K562 (cell line): Measurements from ENCODE around the gene LRRC8E. TPM values are rescaled to one million over a fixed set of nuclear protein-coding genes. Genes with fewer than 3 reads are reported as not detected.

ENCODE experiments used
- ATF7 ChIP-seq: fragments of 450-650 bp; IDR thresholded peaks from 2 replicates; pipeline ENCODE4 v1.7.1; 2014; ENCODE audit warnings: mild to moderate bottlenecking, moderate library complexity
- BHLHE40 ChIP-seq: IDR thresholded peaks from 2 replicates; pipeline ENCODE4 v1.6.1; 2011; ENCODE audit warnings: low read length, improper control_type of control experiment
- CBFA2T2 ChIP-seq: fragments of 450-650 bp; conservative IDR thresholded peaks from 2 replicates; pipeline ENCODE4 v1.6.1; 2017; ENCODE audit warnings: mild to moderate bottlenecking
- CBFB ChIP-seq: sonication (generic); formaldehyde crosslinking; IDR thresholded peaks from 2 replicates; pipeline ENCODE4 v1.4.0; 2020; ENCODE audit warnings: mild to moderate bottlenecking, missing genetic modification reagents
- CTBP1 ChIP-seq: fragments of 450-650 bp; IDR thresholded peaks from 2 replicates; pipeline ENCODE4 v1.6.1; 2016; ENCODE audit warnings: borderline replicate concordance
- GATA2 ChIP-seq: sonication (generic); formaldehyde crosslinking; IDR thresholded peaks from 2 replicates; pipeline ENCODE4 v1.4.0; 2020; ENCODE audit warnings: mild to moderate bottlenecking, missing genetic modification reagents
- HDAC1 ChIP-seq, 2 experiments: fragments of 450-650 bp; IDR thresholded peaks; 2 replicates each; pipeline ENCODE4 v1.6.1; 2016 to 2017; ENCODE audit warnings: inconsistent platforms in 1 of 2, mild to moderate bottlenecking in 1 of 2, moderate library complexity in 1 of 2
- HLTF ChIP-seq: fragments of 450-650 bp; IDR thresholded peaks from 2 replicates; pipeline ENCODE4 v1.6.1; 2016
- JUN ChIP-seq, 2 experiments: sonication (generic) in 1 of 2; formaldehyde crosslinking in 1 of 2; IDR thresholded peaks; 2 replicates each; pipeline versions ENCODE4 v1.6.1 to v1.8.0; 2012 to 2022; ENCODE audit warnings: borderline replicate concordance in 2 of 2, mild to moderate bottlenecking in 2 of 2, improper control_type of control experiment in 1 of 2, low read depth in 1 of 2, low read length in 1 of 2, missing genetic modification reagents in 1 of 2
- L3MBTL2 ChIP-seq: fragments of 450-650 bp; IDR thresholded peaks from 2 replicates; pipeline ENCODE4 v1.6.1; 2016; ENCODE audit warnings: mild to moderate bottlenecking, moderate library complexity
- MEF2D ChIP-seq: conservative IDR thresholded peaks from 2 replicates; pipeline ENCODE4 v1.6.1; 2016; ENCODE audit warnings: low read depth, missing genetic modification characterization, missing compliant biosample characterization
- MYBL2 ChIP-seq, 2 experiments: fragments of 450-650 bp in 1 of 2; sonication (generic) in 1 of 2; formaldehyde crosslinking in 1 of 2; IDR thresholded peaks; 2 replicates each; pipeline versions ENCODE4 v1.6.1 to v1.8.1; 2017 to 2022; ENCODE audit warnings: borderline replicate concordance in 1 of 2, inconsistent platforms in 1 of 2, low read depth in 1 of 2, mild to moderate bottlenecking in 1 of 2, missing genetic modification reagents in 1 of 2, moderate library complexity in 1 of 2
- NR2C1 ChIP-seq, 2 experiments: fragments of 450-650 bp; IDR thresholded peaks; 2 replicates each; pipeline ENCODE4 v1.6.1; 2017; ENCODE audit warnings: mild to moderate bottlenecking in 2 of 2, antibody characterized with exemption in 1 of 2, inconsistent platforms in 1 of 2, missing compliant biosample characterization in 1 of 2, missing genetic modification characterization in 1 of 2
- RBM39 ChIP-seq: fragments of 200-400 bp; formaldehyde crosslinking; optimal IDR thresholded peaks from 2 replicates; pipeline ENCODE3; 2018; ENCODE audit warnings: low read depth, low read length
- ZNF165 ChIP-seq: fragments of 250-450 bp; sonication (Bioruptor Pico); IDR thresholded peaks from 2 replicates; pipeline ENCODE4 v1.4.0; 2020; ENCODE audit warnings: borderline replicate concordance
- polyA plus RNA-seq, 8 experiments: library from polyadenylated mRNA; depleted of rRNA in 4 of 8; stranded (reverse) in 5 of 8; unstranded in 3 of 8; fragments of >200 nt; fragmentation: Nextera tagmentation in 2 of 8; fragmentation: Illumina TruSeq in 1 of 8; extraction: Ambion mirVana in 2 of 8; extraction: Trizol in 1 of 8; gene quantifications; 2 replicates each; pipeline versions ENCODE4 v1.2.1 to v1.2.3, GENCODE V29; 2011 to 2014; ENCODE audit warnings: inconsistent platforms in 1 of 8, missing spikeins in 1 of 8
- total RNA-seq, 7 experiments: library from RNA; depleted of rRNA in 6 of 7; stranded (reverse); fragments of >200 nt in 6 of 7; fragmentation: Illumina TruSeq in 2 of 7; extraction: Trizol in 2 of 7; gene quantifications; 2 replicates each; pipeline versions ENCODE4 v1.2.1 to v1.2.3, GENCODE V29; 2011 to 2021; ENCODE audit warnings: low replicate concordance in 1 of 7
- TF ChIP-seq, protein P1 (sequence below): fragments of 450-650 bp; IDR thresholded peaks from 2 replicates; pipeline ENCODE4 v1.6.1; 2016; ENCODE audit warnings: antibody characterized with exemption
- TF ChIP-seq, protein P2 (sequence below): sonication (generic); formaldehyde crosslinking; IDR thresholded peaks from 2 replicates; pipeline ENCODE4 v1.9.0; 2022; ENCODE audit warnings: mild to moderate bottlenecking, missing genetic modification reagents
- TF ChIP-seq, protein P3 (sequence below): fragments of 450-650 bp; IDR thresholded peaks from 2 replicates; pipeline ENCODE4 v1.6.1; 2016; ENCODE audit warnings: low read depth, mild to moderate bottlenecking, moderate library complexity
- TF ChIP-seq, protein P4 (sequence below): fragments of 250-450 bp; sonication (Bioruptor Pico); IDR thresholded peaks from 2 replicates; pipeline ENCODE4 v1.5.0; 2021; ENCODE audit warnings: mild to moderate bottlenecking, moderate library complexity
- TF ChIP-seq, protein P5 (sequence below): sonication (generic); formaldehyde crosslinking; IDR thresholded peaks from 2 replicates; pipeline ENCODE4 v1.5.0; 2020; ENCODE audit warnings: missing genetic modification reagents

Gene LRRC8E
- total and polyA plus RNA-seq, 9 of the 15 experiments (the other 6 are each of a cell fraction or from before 2014, with no cell fraction given): 0.08 to 5.7 (median 3.5) TPM; not detected in 1

DNA sequence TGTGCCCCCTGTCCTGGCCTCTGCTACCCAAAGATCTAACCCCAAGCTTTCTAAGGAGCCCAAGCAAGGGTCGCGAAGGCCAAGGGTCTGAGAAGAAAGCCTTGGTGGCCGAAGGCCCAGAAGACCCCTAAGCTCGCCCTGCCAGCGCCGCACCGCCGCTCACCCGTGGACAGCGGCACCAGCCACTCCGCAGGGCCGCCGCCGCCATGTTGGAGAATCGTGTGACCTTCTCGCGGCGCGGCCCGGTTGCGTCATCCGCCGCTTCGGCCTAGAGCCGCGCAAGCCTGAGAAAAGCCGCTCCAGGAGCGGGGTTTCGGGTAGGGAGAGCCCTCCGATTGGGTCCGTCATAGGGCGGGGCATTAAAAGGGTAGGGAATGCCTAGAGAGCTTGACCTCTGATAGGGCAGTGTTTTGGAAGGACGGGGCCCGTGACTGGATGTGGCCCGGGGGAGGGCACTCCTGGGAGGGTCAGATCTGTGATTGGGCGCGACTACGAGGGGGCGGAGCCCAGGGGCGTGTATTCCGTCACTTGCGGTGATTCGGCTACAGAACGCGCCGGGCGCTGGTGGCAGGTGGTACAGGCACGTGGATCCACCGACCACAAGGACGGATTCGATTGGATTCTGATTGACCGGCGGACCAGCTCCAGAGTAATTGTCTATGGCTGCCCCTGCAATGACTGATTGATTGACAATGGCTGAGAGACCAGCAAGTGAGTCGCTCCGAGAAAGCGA, 55.3 kb downstream of the LRRC8E start, which contains the start of gene TIMM44 (continued):
- TF ChIP-seq, protein P1, sequence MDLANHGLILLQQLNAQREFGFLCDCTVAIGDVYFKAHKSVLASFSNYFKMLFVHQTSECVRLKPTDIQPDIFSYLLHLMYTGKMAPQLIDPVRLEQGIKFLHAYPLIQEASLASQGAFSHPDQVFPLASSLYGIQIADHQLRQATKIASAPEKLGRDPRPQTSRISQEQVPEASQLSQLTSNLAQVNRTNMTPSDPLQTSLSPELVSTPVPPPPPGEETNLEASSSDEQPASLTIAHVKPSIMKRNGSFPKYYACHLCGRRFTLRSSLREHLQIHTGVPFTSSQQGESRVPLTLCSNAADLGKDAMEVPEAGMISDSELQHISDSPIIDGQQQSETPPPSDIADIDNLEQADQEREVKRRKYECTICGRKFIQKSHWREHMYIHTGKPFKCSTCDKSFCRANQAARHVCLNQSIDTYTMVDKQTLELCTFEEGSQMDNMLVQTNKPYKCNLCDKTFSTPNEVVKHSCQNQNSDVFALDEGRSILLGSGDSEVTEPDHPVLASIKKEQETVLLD: no peak
- TF ChIP-seq ATF7 (peak; percentile 97), L3MBTL2 (peak; percentile 92), CBFB (CRISPR knock-in tag) (peak; percentile 76; the same call in 1 of the 2 replicates), HLTF (no peak), BHLHE40 (peak; percentile 77), RBM39 (no peak), MYBL2 (IDR thresholded peaks at IDR 0.05; ENCODE audit: low read depth) (no peak), MYBL2 (CRISPR knock-in tag; IDR thresholded peaks at IDR 0.05; ENCODE audit: borderline replicate concordance) (no peak), MEF2D (tag) (no peak), GATA2 (CRISPR knock-in tag) (no peak), ZNF165 (CRISPR knock-in tag) (no peak), JUN (IDR thresholded peaks at IDR 0.05; ENCODE audit: borderline replicate concordance, low read depth, low read length) (peak; percentile 57; the same call in 1 of the 2 replicates), JUN (CRISPR knock-in tag; IDR thresholded peaks at IDR 0.05; ENCODE audit: borderline replicate concordance) (peak; percentile 92; the same call in 1 of the 2 replicates), HDAC1 (IDR thresholded peaks at IDR 0.05) (peak in 1 of 2 experiments; percentile 99; a peak in 2 of 4 replicates), CTBP1 (peak; percentile 88), CBFA2T2 (no peak), NR2C1 (IDR thresholded peaks at IDR 0.05) (peak; percentile 73), NR2C1 (tag; IDR thresholded peaks at IDR 0.05) (peak; percentile 80)
- TF ChIP-seq, protein P2, sequence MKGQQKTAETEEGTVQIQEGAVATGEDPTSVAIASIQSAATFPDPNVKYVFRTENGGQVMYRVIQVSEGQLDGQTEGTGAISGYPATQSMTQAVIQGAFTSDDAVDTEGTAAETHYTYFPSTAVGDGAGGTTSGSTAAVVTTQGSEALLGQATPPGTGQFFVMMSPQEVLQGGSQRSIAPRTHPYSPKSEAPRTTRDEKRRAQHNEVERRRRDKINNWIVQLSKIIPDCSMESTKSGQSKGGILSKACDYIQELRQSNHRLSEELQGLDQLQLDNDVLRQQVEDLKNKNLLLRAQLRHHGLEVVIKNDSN (CRISPR knock-in tag): peak; percentile 89
- TF ChIP-seq, protein P3, sequence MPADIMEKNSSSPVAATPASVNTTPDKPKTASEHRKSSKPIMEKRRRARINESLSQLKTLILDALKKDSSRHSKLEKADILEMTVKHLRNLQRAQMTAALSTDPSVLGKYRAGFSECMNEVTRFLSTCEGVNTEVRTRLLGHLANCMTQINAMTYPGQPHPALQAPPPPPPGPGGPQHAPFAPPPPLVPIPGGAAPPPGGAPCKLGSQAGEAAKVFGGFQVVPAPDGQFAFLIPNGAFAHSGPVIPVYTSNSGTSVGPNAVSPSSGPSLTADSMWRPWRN: no peak
- TF ChIP-seq, protein P4, sequence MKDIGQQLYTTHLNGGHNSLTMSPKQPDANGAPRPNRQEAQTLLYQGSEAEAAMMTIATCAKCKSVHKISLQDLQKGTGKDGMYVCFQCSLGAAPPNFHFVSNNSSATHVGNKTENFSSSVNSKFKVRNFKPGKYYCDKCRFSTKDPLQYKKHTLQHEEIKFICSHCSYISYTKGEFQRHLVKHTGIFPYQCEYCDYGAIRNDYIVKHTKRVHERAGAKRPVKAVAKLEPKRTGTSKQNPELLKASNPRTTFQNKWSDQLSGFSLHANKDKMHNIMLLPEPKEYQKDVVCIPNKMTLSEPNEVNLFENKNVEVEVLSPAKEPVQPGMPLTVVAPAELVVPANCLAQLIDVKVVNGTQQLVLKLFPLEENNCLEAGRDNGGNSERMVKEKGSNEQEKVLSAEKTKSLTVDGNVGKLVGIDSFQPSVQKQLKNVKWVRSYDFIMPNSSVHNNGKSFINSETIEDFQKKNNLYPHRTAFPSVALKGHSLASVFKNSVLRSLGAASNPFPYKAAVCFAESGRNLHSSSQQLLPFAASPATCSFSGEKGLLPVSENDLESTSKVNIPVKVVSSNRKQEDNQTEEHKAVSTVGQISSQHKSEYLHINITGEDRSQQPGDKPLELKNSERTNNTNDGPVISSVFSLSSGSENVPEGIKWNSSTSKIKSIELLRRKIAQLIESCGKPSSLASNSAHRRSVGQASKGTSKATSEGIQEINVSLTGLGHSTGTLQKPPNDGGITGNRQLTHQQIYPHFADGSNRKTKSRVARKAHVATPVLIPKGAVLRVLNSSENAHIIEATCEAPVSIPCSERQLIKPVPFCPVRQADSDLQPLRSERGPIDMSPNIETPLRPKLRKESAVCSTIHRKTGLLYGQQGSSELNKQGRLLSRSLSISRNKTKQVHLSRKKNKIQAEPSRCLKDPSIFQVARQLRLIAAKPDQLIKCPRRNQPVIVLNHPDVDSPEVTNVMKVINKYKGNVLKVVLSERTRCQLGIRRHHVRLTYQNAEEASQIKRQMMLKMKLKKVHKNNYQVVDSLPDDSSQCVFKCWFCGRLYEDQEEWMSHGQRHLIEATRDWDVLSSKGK: no peak
- TF ChIP-seq, protein P5, sequence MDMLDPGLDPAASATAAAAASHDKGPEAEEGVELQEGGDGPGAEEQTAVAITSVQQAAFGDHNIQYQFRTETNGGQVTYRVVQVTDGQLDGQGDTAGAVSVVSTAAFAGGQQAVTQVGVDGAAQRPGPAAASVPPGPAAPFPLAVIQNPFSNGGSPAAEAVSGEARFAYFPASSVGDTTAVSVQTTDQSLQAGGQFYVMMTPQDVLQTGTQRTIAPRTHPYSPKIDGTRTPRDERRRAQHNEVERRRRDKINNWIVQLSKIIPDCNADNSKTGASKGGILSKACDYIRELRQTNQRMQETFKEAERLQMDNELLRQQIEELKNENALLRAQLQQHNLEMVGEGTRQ (CRISPR knock-in tag): peak; percentile 54
